Fibroblast of mammary gland (primary cell): ENCODE results near the gene SAMSN1.
A peak's percentile ranks its signal among the peaks of the same experiment; 100 is the strongest.
"Not testable (repeated sequence)": the region's sequence is repeated elsewhere in the genome, so short reads cannot be mapped to it uniquely, and the experiment has no call there.

Source experiments
- DNase-seq: peaks from one replicate; pipeline ENCODE4 v3.0.0-alpha.2; 2010; ENCODE audit warnings: low read depth
- H3K4me3 ChIP-seq: 2 replicates; pipeline ENCODE4 v1.5.1; 2011; ENCODE audit warnings: low read depth, mild to moderate bottlenecking, low read length, moderate library complexity; ENCODE audit not compliant: control insufficient read depth
- CTCF ChIP-seq: conservative IDR thresholded peaks from 2 replicates; pipeline ENCODE4 v1.5.1; 2011; ENCODE audit warnings: low read depth, low read length, inconsistent platforms; ENCODE audit not compliant: control insufficient read depth, insufficient read depth

The SAMSN1 gene

DNA sequence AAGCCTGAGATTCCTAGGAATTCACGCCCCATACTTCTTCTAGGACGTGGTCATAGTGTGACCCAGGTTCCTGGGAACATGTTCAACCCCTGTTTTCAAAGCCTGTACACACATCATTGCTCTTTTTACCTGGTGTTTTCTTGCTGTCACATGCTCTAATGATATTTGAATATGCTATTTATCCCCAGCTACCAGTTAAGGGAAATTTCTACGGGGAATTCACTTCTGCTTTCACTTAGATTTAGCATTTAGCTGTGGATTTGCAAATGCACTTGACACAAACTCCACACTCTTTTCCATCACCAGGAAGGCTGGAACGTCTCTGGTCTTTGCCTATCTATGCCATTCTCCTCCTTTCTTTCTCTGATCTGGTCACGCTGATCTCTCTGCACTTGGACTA, 11.3 kb upstream of the SAMSN1 start:
- DNase-seq: no peak
- TF ChIP-seq CTCF: no peak
- H3K4me3 ChIP-seq: no peak overlapping the region

- no peak for TF ChIP-seq CTCF
- DNase-seq: peak; percentile 34
- no peak overlapping the region for H3K4me3 ChIP-seq
Measured at GRCh38 chr21:14554948-14555347, 8.8 kb upstream of the SAMSN1 start.

GRCh38 chr21:14553422-14553821, 7.3 kb upstream of the SAMSN1 start:
- no peak overlapping the region for H3K4me3 ChIP-seq
- no peak for DNase-seq
- TF ChIP-seq CTCF: no peak

DNA sequence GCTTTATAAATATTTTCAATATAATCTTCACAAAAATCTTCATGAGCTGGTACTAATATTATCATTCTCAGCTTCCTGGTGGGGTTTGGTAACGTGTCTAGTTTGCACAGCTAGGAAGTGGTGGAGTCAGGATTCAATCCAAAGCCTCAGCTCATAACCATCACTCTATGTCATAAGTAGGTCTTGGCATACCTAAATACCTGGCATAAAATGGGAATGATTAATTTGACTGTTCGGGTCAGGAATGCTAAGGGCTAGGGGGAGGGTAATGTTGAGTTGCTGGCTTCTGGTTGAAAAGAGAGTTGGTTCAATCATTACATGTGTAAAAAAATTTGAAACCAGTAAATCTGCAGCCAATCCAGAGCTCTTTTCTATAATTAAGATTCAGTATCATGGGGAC, 5.6 kb upstream of the SAMSN1 start:
- no peak for TF ChIP-seq CTCF
- H3K4me3 ChIP-seq: no peak overlapping the region
- DNase-seq: no peak

DNA sequence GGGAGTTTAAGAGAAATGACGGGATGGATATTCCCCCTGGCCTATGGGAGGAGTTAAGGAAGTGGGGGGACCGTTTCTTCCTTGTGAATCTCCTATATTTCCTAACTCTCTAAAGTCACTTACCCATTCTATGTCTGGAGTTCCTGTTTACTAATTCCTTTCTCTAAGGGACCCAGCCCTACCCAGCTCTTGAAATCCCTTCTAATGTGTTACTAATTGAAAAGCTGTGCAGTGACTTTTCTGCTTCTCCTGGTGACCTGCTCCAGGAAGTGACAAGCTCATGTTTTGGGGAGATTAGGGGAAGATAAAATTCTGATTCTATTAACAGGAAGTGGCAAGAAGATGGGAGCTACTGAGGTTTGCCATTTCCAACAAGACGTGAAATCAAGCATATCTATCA, 4.0 kb upstream of the SAMSN1 start:
- no peak for DNase-seq
- no peak overlapping the region for H3K4me3 ChIP-seq
- no peak for TF ChIP-seq CTCF

DNA sequence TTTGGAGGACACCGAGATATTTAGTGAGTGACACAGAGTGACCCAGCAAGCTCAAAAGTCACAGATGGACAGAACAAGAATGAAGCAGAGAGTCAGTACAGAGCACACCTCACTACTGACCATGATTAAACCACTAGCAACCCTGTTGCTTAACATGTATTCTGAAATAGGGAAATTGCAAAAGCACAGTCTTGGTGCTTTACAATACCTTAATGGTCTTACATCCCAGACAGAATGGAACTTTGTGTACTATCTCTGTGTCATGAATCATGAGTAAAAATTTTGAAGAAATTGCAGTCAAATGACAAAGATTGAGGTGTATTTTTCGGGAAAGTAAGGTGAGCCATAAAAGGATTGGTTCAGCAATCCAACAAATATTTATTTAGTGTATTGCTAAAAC, 2.7 kb upstream of the SAMSN1 start:
- no peak for TF ChIP-seq CTCF
- no peak overlapping the region for H3K4me3 ChIP-seq
- DNase-seq: peak; percentile 54

DNA sequence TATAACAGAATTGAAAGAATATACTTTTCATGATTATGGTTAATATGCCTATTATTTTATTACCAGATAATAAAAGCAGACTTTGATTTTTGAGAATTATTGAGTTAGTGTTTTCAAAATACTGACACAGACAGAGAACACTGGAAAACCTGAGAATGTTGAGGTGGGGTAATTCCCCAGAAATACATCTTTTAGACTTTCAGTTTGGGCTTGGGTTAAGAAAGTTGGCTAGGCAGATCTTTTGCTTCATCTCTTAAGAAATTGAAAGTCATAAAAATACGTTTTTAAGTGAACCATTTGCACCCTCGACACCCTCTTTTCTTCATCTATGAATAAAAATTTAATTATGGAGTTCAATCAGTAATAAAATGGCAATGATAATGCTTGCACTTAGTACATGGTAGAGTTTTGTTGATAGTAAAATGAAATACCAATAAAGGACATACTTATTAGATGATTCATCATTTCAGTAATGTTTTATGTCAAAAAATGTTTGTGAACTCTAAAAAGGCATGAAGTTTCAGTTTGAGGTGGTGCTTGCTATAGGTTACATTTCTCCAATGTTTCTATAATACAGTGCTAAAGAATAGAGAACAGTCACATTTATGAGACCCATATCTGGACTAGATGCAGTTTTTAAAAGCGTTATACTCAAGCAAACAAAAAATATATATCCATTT, 1.9 kb upstream of the SAMSN1 start:
- no peak for DNase-seq
- no peak for TF ChIP-seq CTCF
- H3K4me3 ChIP-seq: no peak overlapping the region

DNA sequence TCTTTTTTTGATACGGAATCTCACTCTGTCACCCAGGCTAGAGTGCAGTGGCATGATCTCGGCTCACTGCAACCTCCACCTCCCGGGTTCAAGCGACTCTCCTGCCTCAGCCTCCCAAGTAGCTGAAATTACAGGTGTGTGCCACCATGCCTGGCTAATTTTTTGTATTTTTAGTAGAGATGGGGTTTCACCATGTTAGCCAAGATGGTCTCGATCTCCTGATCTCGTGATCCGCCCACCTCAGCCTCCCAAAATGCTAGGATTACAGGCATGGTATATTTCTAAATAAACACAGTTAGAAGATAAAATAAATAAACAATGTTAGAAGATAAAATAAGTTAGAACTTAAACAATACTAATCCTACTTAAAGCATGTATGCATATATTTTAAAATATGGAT, 604 bp upstream of the SAMSN1 start:
- H3K4me3 ChIP-seq: not testable (repeated sequence)

More for the DNA sequence above, 604 bp upstream of the SAMSN1 start:
- not testable (repeated sequence) for DNase-seq
